ENCODE measurements around the gene AIMP2. TPM values are rescaled to one million over a fixed set of nuclear protein-coding genes. Genes with fewer than 3 reads are reported as not detected.
"Not testable (repeated sequence)": the region's sequence is repeated elsewhere in the genome, so short reads cannot be mapped to it uniquely, and the experiment has no call there.

The AIMP2 gene
- 66.9 TPM for polyA plus RNA-seq (2013, experiment 1 of 4)
- 70.8 TPM for polyA plus RNA-seq (2013, experiment 2 of 4)
- 53.3 TPM for polyA plus RNA-seq (2013, experiment 3 of 4)
- polyA plus RNA-seq (2013, experiment 4 of 4), result 54.3 TPM

DNA sequence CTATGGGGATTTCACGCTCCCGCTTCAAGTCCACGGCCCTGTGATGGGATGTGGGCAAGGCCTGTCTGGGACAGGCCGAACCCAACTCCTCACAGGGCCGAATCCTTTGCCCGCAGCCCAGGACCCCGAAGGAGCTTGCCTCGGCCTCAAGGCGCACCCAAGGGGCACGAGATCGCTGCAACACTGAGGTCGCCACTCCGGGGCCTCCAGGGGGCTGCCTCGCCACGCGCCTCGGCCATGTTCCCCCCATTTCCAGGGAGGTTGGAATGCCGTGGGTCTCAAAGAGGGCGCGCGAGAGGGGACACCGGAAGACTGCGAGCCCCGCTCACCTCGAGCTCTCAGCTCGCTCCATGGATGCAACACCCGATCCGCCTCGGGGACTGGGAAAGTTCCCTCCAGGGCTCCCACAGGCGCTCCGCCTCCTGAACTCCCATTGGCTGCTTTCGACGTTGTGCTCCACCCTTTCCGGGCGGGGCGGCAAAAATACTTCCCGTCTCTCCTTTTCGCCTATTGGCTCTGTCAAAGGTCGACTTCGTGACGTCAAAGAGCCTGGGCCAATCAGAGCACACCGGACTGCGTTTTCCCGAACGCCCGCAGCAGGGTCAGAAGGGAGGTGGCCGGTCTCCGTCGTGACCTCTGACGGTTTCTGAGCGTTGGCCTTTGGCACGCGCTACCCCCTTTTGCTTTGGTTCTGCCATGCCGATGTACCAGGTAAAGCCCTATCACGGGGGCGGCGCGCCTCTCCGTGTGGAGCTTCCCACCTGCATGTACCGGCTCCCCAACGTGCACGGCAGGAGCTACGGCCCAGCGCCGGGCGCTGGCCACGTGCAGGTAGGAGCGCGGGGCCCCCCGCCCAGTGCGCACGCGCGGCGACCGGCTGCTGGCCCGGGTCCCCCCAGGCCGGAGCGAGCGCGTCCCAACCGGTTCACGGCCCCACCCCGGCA lies at the start of gene AIMP2, which contains the start of gene PMS2:
TSS of gene AIMP2 (plus strand) at position 605 of the 944 bp plus-strand sequence. CDS start at position 697, 92 bp downstream.
TSS of gene PMS2 (minus strand) at position 382 of the 944 bp plus-strand sequence. CDS start at position 352, 30 bp downstream.
- H3K4me3 ChIP-seq (ENCODE audit: insufficient read depth, low read depth, low read length), result peak within 1 kb of the TSS; percentile 70
- no peaks in the 10 kb centered on the region for H3K9me3 ChIP-seq (ENCODE audit: control insufficient read depth, low read length)
- peaks cover 5% of the 10 kb centered on the region for H3K36me3 ChIP-seq (ENCODE audit: control insufficient read depth, insufficient read depth, low read length)
- WGBS, 2 experiments, result 0% methylated on average over 84 of the region's 84 CpGs
- H3K27me3 ChIP-seq (ENCODE audit: control insufficient read depth, insufficient read depth, low read length, poor library complexity, severe bottlenecking), result no peaks in the 10 kb centered on the region
- H3K4me1 ChIP-seq (ENCODE audit: control insufficient read depth, insufficient read depth, low read length), result no peaks in the 10 kb centered on the region
- H3K27ac ChIP-seq (ENCODE audit: insufficient read depth, low read depth, low read length, poor library complexity, severe bottlenecking), result peak within 1 kb of the TSS; percentile 98

DNA sequence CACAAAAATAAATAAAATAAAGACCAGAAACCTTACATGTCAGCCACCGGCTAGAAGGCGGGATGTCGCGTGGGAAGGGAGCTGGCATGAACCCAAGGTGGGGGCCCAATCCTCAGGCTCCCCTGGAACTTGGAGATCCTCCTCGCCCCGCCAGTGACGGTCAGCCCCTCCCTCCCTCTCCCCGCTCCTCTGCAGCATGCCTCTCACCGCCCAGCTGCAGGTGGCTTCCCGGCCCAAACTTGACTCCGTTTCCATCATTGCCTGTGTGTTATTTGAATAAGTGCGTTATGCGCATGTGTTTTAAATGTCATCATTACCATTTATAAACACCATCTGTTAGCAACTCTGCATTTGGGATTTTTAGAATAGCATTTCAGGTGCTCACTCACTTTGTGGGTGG lies 45.9 kb upstream of the AIMP2 start:
- H3K4me1 ChIP-seq (ENCODE audit: control insufficient read depth, insufficient read depth, low read length); H3K27me3 ChIP-seq (ENCODE audit: control insufficient read depth, insufficient read depth, low read length, poor library complexity, severe bottlenecking); H3K4me3 ChIP-seq (ENCODE audit: insufficient read depth, low read depth, low read length); H3K27ac ChIP-seq (ENCODE audit: insufficient read depth, low read depth, low read length, poor library complexity, severe bottlenecking); H3K9me3 ChIP-seq (ENCODE audit: control insufficient read depth, low read length); H3K36me3 ChIP-seq (ENCODE audit: control insufficient read depth, insufficient read depth, low read length): not testable (repeated sequence)
- 79% methylated on average over 6 of the region's 13 CpGs; no CpG with 5 or more reads in 1 of the 2 experiments for WGBS, 2 experiments

DNA sequence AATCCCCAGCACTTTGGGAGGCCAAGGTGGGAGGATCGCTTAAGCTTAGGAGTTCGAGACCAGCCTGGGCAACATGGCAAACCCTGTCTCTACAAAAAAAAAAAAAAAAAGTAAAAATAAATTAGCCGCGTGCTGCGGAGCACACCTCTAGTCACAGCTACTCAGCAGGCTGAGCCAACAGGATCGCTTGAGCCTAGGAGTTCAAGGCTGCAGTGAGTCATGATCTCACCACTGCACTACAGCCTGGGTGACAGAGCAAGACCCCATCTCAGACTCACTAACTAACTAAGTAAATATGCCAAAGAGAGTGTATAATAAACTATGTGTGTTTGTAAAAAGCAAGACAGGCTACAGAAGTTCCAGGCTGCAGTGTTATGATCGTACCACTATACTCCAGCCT lies 45.3 kb upstream of the AIMP2 start:
- not testable (repeated sequence) for H3K36me3 ChIP-seq (ENCODE audit: control insufficient read depth, insufficient read depth, low read length); H3K27ac ChIP-seq (ENCODE audit: insufficient read depth, low read depth, low read length, poor library complexity, severe bottlenecking); H3K27me3 ChIP-seq (ENCODE audit: control insufficient read depth, insufficient read depth, low read length, poor library complexity, severe bottlenecking); H3K4me3 ChIP-seq (ENCODE audit: insufficient read depth, low read depth, low read length); H3K4me1 ChIP-seq (ENCODE audit: control insufficient read depth, insufficient read depth, low read length); H3K9me3 ChIP-seq (ENCODE audit: control insufficient read depth, low read length)
- WGBS, 2 experiments, result 79 to 89% methylated on average over 4 to 5 of the region's 7 CpGs

- not testable (repeated sequence) for H3K4me3 ChIP-seq (ENCODE audit: insufficient read depth, low read depth, low read length); H3K27ac ChIP-seq (ENCODE audit: insufficient read depth, low read depth, low read length, poor library complexity, severe bottlenecking); H3K27me3 ChIP-seq (ENCODE audit: control insufficient read depth, insufficient read depth, low read length, poor library complexity, severe bottlenecking); H3K9me3 ChIP-seq (ENCODE audit: control insufficient read depth, low read length); H3K4me1 ChIP-seq (ENCODE audit: control insufficient read depth, insufficient read depth, low read length); H3K36me3 ChIP-seq (ENCODE audit: control insufficient read depth, insufficient read depth, low read length)
- 0 to 1% methylated on average over 5 to 10 of the region's 43 CpGs for WGBS, 2 experiments
These were observed 38.6 kb upstream of the AIMP2 start, which contains the start of gene RSPH10B for GRCh38 chr7:5970347-5970911. RSPH10B (minus strand) TSS chr7:5970689; CDS start chr7:5967116, 3,573 bp downstream.

GRCh38 chr7:5973580-5973979 lies 35.5 kb upstream of the AIMP2 start:
- not testable (repeated sequence) for H3K9me3 ChIP-seq (ENCODE audit: control insufficient read depth, low read length); H3K27ac ChIP-seq (ENCODE audit: insufficient read depth, low read depth, low read length, poor library complexity, severe bottlenecking); H3K4me3 ChIP-seq (ENCODE audit: insufficient read depth, low read depth, low read length); H3K4me1 ChIP-seq (ENCODE audit: control insufficient read depth, insufficient read depth, low read length); H3K36me3 ChIP-seq (ENCODE audit: control insufficient read depth, insufficient read depth, low read length); H3K27me3 ChIP-seq (ENCODE audit: control insufficient read depth, insufficient read depth, low read length, poor library complexity, severe bottlenecking)
- WGBS, 2 experiments, result no CpG with 5 or more reads among the region's 8 CpGs

DNA sequence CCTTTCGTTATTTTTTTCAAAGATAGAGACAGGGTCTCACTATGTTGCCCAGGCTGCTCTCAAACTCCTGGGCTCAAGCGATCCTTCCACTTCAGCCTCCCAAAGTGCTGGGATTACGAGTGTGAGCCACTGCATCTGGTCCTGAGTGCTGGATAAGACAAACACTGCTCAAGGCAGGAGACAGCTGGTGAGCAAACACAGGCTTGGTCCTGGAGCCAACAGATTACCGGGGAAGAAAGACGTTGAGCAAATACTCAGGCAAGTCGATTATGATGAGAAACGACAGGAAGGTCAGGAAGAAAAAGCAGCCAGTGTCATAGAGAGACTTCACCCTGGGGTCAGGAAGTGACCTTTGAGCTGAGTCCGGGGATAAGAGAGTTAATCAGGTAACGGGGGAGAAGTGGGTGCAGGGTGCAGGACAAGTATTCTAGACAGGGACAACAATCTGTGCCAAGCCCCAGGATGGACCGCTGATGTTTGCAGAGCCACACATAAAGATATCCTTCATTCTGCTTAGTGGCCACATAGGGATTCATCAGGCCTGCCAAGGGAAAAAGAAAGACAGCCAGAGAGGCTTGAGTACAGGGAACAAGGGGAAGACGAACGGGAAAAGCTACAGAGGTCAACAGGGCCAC lies 29.3 kb upstream of the AIMP2 start:
- no CpG with 5 or more reads among the region's 12 CpGs for WGBS, 2 experiments
- H3K27me3 ChIP-seq (ENCODE audit: control insufficient read depth, insufficient read depth, low read length, poor library complexity, severe bottlenecking); H3K36me3 ChIP-seq (ENCODE audit: control insufficient read depth, insufficient read depth, low read length); H3K27ac ChIP-seq (ENCODE audit: insufficient read depth, low read depth, low read length, poor library complexity, severe bottlenecking); H3K4me1 ChIP-seq (ENCODE audit: control insufficient read depth, insufficient read depth, low read length); H3K9me3 ChIP-seq (ENCODE audit: control insufficient read depth, low read length); H3K4me3 ChIP-seq (ENCODE audit: insufficient read depth, low read depth, low read length): not testable (repeated sequence)

DNA sequence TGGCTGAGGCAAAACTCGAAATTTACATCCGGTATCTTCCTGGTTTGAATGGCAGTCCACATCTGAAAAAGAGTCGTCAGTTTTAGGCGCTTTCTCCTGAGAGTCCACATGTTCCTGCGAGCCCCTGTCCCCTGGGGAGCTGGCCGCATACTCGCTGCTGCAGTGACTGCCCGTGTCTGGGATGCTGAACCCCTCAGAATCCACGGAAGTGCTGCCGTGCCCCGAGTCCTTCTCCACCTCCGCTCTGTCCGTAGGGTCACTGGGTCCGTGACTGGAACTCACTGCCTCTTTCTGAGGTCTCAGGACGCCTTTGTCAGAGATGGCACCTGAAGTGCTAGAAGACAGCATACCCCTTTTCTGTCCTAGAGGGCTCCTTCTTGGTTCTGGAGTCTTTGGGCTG lies 22.0 kb upstream of the AIMP2 start:
- H3K27ac ChIP-seq (ENCODE audit: insufficient read depth, low read depth, low read length, poor library complexity, severe bottlenecking); H3K9me3 ChIP-seq (ENCODE audit: control insufficient read depth, low read length); H3K4me3 ChIP-seq (ENCODE audit: insufficient read depth, low read depth, low read length); H3K4me1 ChIP-seq (ENCODE audit: control insufficient read depth, insufficient read depth, low read length); H3K27me3 ChIP-seq (ENCODE audit: control insufficient read depth, insufficient read depth, low read length, poor library complexity, severe bottlenecking): not testable (repeated sequence)
- WGBS, 2 experiments, result 94 to 96% methylated on average over 15 of the region's 15 CpGs
- peaks cover 11% of the 10 kb centered on the region for H3K36me3 ChIP-seq (ENCODE audit: control insufficient read depth, insufficient read depth, low read length)

- H3K36me3 ChIP-seq (ENCODE audit: control insufficient read depth, insufficient read depth, low read length), result peaks cover 11% of the 10 kb centered on the region
- H3K9me3 ChIP-seq (ENCODE audit: control insufficient read depth, low read length), result no peaks in the 10 kb centered on the region
- WGBS, 2 experiments, result 77 to 81% methylated on average over 10 of the region's 10 CpGs
- H3K4me1 ChIP-seq (ENCODE audit: control insufficient read depth, insufficient read depth, low read length), result no peaks in the 10 kb centered on the region
- H3K4me3 ChIP-seq (ENCODE audit: insufficient read depth, low read depth, low read length), result no peak overlapping the region
- H3K27me3 ChIP-seq (ENCODE audit: control insufficient read depth, insufficient read depth, low read length, poor library complexity, severe bottlenecking), result no peaks in the 10 kb centered on the region
- H3K27ac ChIP-seq (ENCODE audit: insufficient read depth, low read depth, low read length, poor library complexity, severe bottlenecking), result no peak overlapping the region
These were observed 11.8 kb upstream of the AIMP2 start for GRCh38 chr7:5997210-5997808.

- H3K36me3 ChIP-seq (ENCODE audit: control insufficient read depth, insufficient read depth, low read length), result peaks cover under 1% of the 10 kb centered on the region
- H3K4me1 ChIP-seq (ENCODE audit: control insufficient read depth, insufficient read depth, low read length), result no peaks in the 10 kb centered on the region
- 96 to 99% methylated on average over 4 of the region's 4 CpGs for WGBS, 2 experiments
- no peaks in the 10 kb centered on the region for H3K9me3 ChIP-seq (ENCODE audit: control insufficient read depth, low read length)
- no peak overlapping the region for H3K4me3 ChIP-seq (ENCODE audit: insufficient read depth, low read depth, low read length)
- H3K27me3 ChIP-seq (ENCODE audit: control insufficient read depth, insufficient read depth, low read length, poor library complexity, severe bottlenecking), result no peaks in the 10 kb centered on the region
- no peak overlapping the region for H3K27ac ChIP-seq (ENCODE audit: insufficient read depth, low read depth, low read length, poor library complexity, severe bottlenecking)
These were observed 1.7 kb upstream of the AIMP2 start for GRCh38 chr7:6007386-6007785.

Measured in ectodermal cell (in vitro differentiated cells).